Measurements from ENCODE around the gene LRRN4CL. TPM values are rescaled to one million over a fixed set of nuclear protein-coding genes. Genes with fewer than 3 reads are reported as not detected.
A peak's percentile ranks its signal among the peaks of the same experiment; 100 is the strongest.

LRRN4CL gene
- total RNA-seq, 1 donor, result 13.8 TPM

DNA sequence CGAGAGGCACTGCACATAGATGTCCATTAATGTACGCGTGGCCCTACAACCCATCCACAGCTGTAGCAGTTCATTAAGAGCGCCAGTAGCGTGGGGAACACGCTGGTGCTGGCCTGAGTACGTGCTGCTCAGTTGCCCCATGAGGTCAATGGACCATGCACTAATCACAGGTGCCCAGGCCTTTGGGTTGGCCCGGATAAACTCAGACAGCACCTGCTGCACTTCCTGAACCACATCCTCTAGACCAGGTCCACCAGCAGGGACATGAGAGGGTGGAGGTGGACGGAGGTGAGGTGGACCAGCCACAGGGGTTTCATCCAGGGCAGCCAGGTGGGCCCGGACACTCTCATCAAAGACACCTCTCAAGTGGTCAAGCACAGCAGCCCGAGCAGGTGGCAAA, 39.8 kb downstream of the LRRN4CL start:
- Histone ChIP-seq H3K9me3 (ENCODE audit: low read depth, low read length) (no peaks in the 10 kb centered on the region), H3K27ac (ENCODE audit: low read depth, low read length) (no peak overlapping the region), H3K27me3 (ENCODE audit: insufficient read depth, low read length) (no peaks in the 10 kb centered on the region), H3K4me1 (ENCODE audit: insufficient read depth, low read length) (peaks cover 23% of the 10 kb centered on the region), H2AFZ (ENCODE audit: low read length) (no peak overlapping the region), H4K20me1 (ENCODE audit: insufficient read depth, low read length) (peaks cover 21% of the 10 kb centered on the region), H3K36me3 (ENCODE audit: insufficient read depth, low read length) (peaks cover 20% of the 10 kb centered on the region), H3K4me2 (ENCODE audit: insufficient read depth, low read length) (no peak overlapping the region), H3K79me2 (ENCODE audit: insufficient read depth, low read length) (peaks cover 52% of the 10 kb centered on the region), H3K4me3 (ENCODE audit: insufficient read depth, low read length) (no peak overlapping the region)
- no peak for DNase-seq (ENCODE audit: insufficient read length, low spot score, missing footprints)
- TF ChIP-seq, protein P1, sequence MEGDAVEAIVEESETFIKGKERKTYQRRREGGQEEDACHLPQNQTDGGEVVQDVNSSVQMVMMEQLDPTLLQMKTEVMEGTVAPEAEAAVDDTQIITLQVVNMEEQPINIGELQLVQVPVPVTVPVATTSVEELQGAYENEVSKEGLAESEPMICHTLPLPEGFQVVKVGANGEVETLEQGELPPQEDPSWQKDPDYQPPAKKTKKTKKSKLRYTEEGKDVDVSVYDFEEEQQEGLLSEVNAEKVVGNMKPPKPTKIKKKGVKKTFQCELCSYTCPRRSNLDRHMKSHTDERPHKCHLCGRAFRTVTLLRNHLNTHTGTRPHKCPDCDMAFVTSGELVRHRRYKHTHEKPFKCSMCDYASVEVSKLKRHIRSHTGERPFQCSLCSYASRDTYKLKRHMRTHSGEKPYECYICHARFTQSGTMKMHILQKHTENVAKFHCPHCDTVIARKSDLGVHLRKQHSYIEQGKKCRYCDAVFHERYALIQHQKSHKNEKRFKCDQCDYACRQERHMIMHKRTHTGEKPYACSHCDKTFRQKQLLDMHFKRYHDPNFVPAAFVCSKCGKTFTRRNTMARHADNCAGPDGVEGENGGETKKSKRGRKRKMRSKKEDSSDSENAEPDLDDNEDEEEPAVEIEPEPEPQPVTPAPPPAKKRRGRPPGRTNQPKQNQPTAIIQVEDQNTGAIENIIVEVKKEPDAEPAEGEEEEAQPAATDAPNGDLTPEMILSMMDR (IDR thresholded peaks at IDR 0.05; ENCODE audit: extremely low read depth, low read depth, low read length), result no peak

DNA sequence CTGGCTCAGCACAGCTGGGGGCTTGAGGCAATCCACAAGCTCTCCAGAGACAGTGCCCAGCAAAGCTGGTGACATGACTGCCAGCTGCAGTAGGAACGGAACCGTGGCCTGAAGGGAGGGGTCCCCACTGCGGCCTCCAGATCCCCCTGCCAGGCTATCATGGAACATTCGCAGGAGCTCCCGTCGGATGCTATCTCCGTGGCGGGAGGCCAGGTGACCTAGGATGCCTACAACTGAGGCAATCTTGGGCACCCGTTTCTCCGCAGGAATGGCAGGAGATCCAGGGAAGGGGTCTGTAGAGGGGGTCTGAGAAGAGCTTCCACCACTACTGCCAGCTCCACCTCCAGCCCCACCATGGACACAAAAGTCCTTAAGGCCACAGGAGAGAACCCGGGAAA, 40.4 kb downstream of the LRRN4CL start:
- Histone ChIP-seq H3K27me3 (ENCODE audit: insufficient read depth, low read length) (no peaks in the 10 kb centered on the region), H3K36me3 (ENCODE audit: insufficient read depth, low read length) (peaks cover 26% of the 10 kb centered on the region), H3K4me2 (ENCODE audit: insufficient read depth, low read length) (no peak overlapping the region), H4K20me1 (ENCODE audit: insufficient read depth, low read length) (peaks cover 21% of the 10 kb centered on the region), H3K4me1 (ENCODE audit: insufficient read depth, low read length) (peaks cover 23% of the 10 kb centered on the region), H3K9me3 (ENCODE audit: low read depth, low read length) (no peaks in the 10 kb centered on the region), H2AFZ (ENCODE audit: low read length) (no peak overlapping the region), H3K4me3 (ENCODE audit: insufficient read depth, low read length) (no peak overlapping the region), H3K79me2 (ENCODE audit: insufficient read depth, low read length) (peaks cover 57% of the 10 kb centered on the region), H3K27ac (ENCODE audit: low read depth, low read length) (no peak overlapping the region)
- TF ChIP-seq, protein P1 (IDR thresholded peaks at IDR 0.05; ENCODE audit: extremely low read depth, low read depth, low read length), result no peak
- DNase-seq (ENCODE audit: insufficient read length, low spot score, missing footprints), result no peak

DNA sequence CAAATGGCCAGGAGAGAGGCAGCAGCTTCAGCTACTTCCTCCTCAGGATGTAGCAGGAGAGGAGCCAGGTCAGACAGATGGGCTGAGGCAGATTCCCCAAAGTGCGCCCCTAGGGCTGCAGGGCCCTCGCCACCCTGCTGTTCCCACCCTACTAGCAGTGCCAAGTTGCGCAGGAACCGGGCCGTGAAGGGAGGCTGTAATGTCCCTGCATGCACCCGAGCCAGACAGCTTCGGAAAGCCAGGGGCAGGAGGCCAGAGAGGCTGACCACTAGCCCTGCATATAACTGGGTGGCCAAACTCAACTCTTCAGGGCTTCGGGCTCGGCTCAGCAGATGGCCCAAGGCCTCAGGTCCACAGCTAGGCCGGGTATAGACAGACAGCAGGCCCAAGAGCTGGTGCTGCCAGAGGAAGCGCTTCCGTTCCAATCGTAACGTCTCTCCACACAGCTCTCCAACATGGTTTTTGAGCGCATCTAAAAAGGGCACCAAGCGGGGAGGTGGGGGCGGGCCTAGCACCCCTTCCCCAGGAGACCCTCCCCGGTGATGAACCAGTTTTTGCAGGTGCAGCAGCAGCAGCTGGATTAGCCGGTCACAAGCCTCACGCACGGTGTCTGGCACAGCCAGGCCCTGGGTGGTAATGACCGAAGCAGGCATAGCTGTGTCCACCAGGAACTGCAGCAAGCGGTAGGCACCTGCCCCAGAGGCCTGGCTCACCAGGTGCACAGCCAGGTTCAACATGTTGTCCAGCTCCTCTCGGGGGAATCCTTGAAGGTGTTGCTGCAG, 41.0 kb downstream of the LRRN4CL start:
- Histone ChIP-seq H3K36me3 (ENCODE audit: insufficient read depth, low read length) (peaks cover 29% of the 10 kb centered on the region), H3K4me1 (ENCODE audit: insufficient read depth, low read length) (peaks cover 23% of the 10 kb centered on the region), H3K4me2 (ENCODE audit: insufficient read depth, low read length) (no peak overlapping the region), H4K20me1 (ENCODE audit: insufficient read depth, low read length) (peaks cover 21% of the 10 kb centered on the region), H3K4me3 (ENCODE audit: insufficient read depth, low read length) (no peak overlapping the region), H2AFZ (ENCODE audit: low read length) (no peak overlapping the region), H3K27me3 (ENCODE audit: insufficient read depth, low read length) (no peaks in the 10 kb centered on the region), H3K27ac (ENCODE audit: low read depth, low read length) (no peak overlapping the region), H3K79me2 (ENCODE audit: insufficient read depth, low read length) (peaks cover 63% of the 10 kb centered on the region), H3K9me3 (ENCODE audit: low read depth, low read length) (no peaks in the 10 kb centered on the region)
- TF ChIP-seq, protein P1 (IDR thresholded peaks at IDR 0.05; ENCODE audit: extremely low read depth, low read depth, low read length), result no peak
- DNase-seq (ENCODE audit: insufficient read length, low spot score, missing footprints), result peak; percentile 26

DNA sequence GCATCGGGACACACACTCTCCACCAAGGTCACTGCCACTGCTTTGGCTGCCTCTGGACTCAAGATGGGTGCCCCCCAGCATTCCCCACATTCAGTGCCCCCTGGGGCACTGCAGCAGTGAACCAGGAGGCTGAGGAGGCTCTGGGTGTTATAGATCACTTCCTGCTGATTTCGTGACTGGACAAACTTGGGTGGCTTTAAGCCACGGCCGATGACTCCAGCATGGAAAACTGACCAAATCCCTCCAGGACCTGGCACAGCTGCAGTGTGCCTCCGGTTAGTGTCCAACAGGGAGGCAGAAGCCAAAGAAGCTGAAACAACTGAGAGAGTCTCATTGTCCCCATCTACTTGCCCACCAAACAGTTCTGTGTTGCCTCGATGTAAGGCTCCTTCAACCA, 41.7 kb downstream of the LRRN4CL start:
- no peaks in the 10 kb centered on the region for H3K9me3 ChIP-seq (ENCODE audit: low read depth, low read length)
- peak overlapping the region; percentile 65 for H3K27ac ChIP-seq (ENCODE audit: low read depth, low read length)
- TF ChIP-seq, protein P1 (IDR thresholded peaks at IDR 0.05; ENCODE audit: extremely low read depth, low read depth, low read length), result no peak
- H3K4me1 ChIP-seq (ENCODE audit: insufficient read depth, low read length), result peaks cover 22% of the 10 kb centered on the region
- peak; percentile 81 for DNase-seq (ENCODE audit: insufficient read length, low spot score, missing footprints)
- peaks cover 21% of the 10 kb centered on the region for H4K20me1 ChIP-seq (ENCODE audit: insufficient read depth, low read length)
- peaks cover 36% of the 10 kb centered on the region for H3K36me3 ChIP-seq (ENCODE audit: insufficient read depth, low read length)
- H3K27me3 ChIP-seq (ENCODE audit: insufficient read depth, low read length), result no peaks in the 10 kb centered on the region
- H3K4me3 ChIP-seq (ENCODE audit: insufficient read depth, low read length), result no peak overlapping the region
- H3K79me2 ChIP-seq (ENCODE audit: insufficient read depth, low read length), result peaks cover 66% of the 10 kb centered on the region
- H3K4me2 ChIP-seq (ENCODE audit: insufficient read depth, low read length), result no peak overlapping the region
- H2AFZ ChIP-seq (ENCODE audit: low read length), result no peak overlapping the region

All from osteoblast (primary cell).